Progenitor cell of endocrine pancreas (in vitro differentiated cells): ENCODE data around the gene RSPH10B2. TPM values are rescaled to one million over a fixed set of nuclear protein-coding genes. Genes with fewer than 3 reads are reported as not detected.
"Not testable (repeated sequence)": the region's sequence is repeated elsewhere in the genome, so short reads cannot be mapped to it uniquely, and the experiment has no call there.

Experiments
- DNase-seq: peaks from one replicate; pipeline ENCODE4 v3.0.0; 2021; ENCODE audit warnings: low spot score; ENCODE audit not compliant: unreplicated experiment
- H3K27ac Mint-ChIP-seq: 2 replicates; pipeline ENCODE4 v1.8.0; 2021; ENCODE audit warnings: mild to moderate bottlenecking, moderate library complexity, mixed read lengths
- H3K27me3 Mint-ChIP-seq: 2 replicates; pipeline ENCODE4 v1.8.0; 2021; ENCODE audit warnings: mixed read lengths
- H3K36me3 Mint-ChIP-seq: 2 replicates; pipeline ENCODE4 v1.8.0; 2022; ENCODE audit warnings: mixed read lengths; ENCODE audit not compliant: insufficient read depth
- H3K4me1 Mint-ChIP-seq: 2 replicates; pipeline ENCODE4 v1.8.0; 2021; ENCODE audit warnings: low read depth, mixed read lengths
- H3K4me3 Mint-ChIP-seq: 2 replicates; pipeline ENCODE4 v1.8.0; 2021; ENCODE audit warnings: low read depth, mild to moderate bottlenecking, moderate library complexity, mixed read lengths
- H3K9me3 Mint-ChIP-seq: 2 replicates; pipeline ENCODE4 v1.8.0; 2021; ENCODE audit warnings: low read depth, mixed read lengths
- total RNA-seq: library from RNA; stranded (reverse); gene quantifications from 2 replicates; pipeline ENCODE4 v1.2.1, GENCODE V29; 2021
- TF ChIP-seq, protein P1 (sequence below): fragments of 200-600 bp; sonication (generic); IDR thresholded peaks from one replicate; pipeline ENCODE4 v1.5.0; 2021; ENCODE audit warnings: antibody characterized with exemption, mild to moderate bottlenecking; ENCODE audit not compliant: unreplicated experiment

RSPH10B2 gene
- total RNA-seq, 1 donor from 2014 or later = 3.6 TPM

DNA sequence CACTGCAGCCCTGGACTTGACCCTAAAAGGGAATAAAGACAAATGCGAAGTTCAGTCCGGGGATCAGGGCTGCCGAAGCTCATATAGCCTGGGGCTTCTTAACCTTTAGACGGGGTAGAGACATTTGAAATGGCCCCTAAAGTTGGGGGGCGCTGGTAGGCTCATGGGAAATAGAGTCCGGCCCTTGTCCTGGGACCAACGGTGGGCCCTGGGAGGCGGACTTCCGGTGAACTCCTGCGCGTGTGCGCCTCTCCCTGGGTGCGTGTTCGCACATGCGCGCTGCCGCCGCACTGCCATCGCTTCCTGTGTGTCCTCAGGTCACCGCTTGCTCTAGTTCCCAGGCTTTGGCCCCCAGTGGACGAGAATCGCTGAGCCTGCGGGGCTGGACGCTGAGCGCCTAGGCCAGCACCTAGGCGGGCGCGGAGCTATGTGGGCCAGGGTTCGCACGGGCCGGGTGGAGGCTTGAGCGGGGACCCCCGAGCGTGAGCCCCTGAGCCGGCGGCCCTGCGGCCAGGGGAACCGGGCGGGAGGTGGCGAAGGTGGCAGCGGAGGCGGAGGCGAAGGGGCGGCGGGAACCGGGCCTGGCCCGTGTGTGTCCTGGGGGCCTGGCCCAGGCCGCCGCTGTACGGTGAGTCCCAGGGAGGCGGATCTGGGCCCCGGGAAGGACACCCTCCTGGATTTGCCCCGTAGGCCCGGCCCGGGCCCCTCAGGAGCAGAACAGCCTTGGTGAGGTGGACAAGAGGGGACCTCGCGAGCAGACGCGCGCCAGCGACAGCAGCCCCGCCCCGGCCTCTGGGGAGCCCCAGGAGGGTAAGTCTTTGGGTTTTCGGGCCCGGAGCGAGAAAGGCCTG lies 24.2 kb upstream of the RSPH10B2 start:
- H3K36me3 Mint-ChIP-seq = peaks cover 16% of the 10 kb centered on the region
- H3K27me3 Mint-ChIP-seq = peaks cover 3% of the 10 kb centered on the region
- peak; percentile 77 for DNase-seq
- H3K4me3 Mint-ChIP-seq = peak overlapping the region; percentile 87
- peaks cover 10% of the 10 kb centered on the region for H3K4me1 Mint-ChIP-seq
- TF ChIP-seq, protein P1, sequence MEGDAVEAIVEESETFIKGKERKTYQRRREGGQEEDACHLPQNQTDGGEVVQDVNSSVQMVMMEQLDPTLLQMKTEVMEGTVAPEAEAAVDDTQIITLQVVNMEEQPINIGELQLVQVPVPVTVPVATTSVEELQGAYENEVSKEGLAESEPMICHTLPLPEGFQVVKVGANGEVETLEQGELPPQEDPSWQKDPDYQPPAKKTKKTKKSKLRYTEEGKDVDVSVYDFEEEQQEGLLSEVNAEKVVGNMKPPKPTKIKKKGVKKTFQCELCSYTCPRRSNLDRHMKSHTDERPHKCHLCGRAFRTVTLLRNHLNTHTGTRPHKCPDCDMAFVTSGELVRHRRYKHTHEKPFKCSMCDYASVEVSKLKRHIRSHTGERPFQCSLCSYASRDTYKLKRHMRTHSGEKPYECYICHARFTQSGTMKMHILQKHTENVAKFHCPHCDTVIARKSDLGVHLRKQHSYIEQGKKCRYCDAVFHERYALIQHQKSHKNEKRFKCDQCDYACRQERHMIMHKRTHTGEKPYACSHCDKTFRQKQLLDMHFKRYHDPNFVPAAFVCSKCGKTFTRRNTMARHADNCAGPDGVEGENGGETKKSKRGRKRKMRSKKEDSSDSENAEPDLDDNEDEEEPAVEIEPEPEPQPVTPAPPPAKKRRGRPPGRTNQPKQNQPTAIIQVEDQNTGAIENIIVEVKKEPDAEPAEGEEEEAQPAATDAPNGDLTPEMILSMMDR = no peak
- H3K27ac Mint-ChIP-seq = peak overlapping the region; percentile 84
- no peaks in the 10 kb centered on the region for H3K9me3 Mint-ChIP-seq

DNA sequence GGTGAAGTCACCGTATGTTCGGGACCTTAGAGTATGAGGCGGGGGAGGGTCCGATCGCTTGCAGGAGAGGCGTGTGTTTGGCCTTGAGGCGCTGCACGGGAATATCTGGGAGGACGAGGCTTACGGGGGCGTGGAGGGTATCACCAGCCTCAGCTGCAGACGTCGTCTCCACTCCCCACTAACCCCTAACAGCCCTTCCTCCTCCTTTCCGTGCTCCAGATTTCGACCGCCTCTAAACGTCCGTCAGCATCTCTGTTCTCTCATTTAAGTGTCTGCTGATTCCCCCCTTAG lies 23.6 kb upstream of the RSPH10B2 start:
- Mint-ChIP-seq H3K36me3 (peaks cover 19% of the 10 kb centered on the region), H3K27ac (peak overlapping the region; percentile 84), H3K4me1 (peaks cover 10% of the 10 kb centered on the region), H3K27me3 (peaks cover 3% of the 10 kb centered on the region), H3K4me3 (peak overlapping the region; percentile 87), H3K9me3 (no peaks in the 10 kb centered on the region)
- no peak for DNase-seq
- TF ChIP-seq, protein P1 = no peak

DNA sequence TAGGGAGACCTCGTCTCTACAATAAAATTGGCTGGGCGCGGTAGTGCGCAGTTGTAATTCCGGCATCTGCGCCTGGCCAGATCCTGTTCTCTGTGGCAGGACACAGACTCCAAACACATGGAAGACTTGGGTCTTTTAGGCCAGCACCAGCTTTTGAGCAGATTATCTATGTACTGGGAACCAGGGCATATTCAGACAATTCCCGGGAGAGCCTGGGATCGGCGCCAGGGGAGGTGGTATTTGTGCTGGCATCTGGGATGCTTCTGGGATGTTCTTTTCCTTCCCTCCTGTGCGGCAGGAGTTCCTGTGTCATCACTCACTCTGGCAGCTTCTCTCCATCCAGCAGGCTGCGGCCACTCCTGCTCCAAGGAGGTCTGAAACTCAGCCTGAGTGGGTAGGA lies 15.5 kb upstream of the RSPH10B2 start:
- H3K27ac Mint-ChIP-seq, H3K27me3 Mint-ChIP-seq, DNase-seq, H3K4me1 Mint-ChIP-seq, H3K9me3 Mint-ChIP-seq, H3K4me3 Mint-ChIP-seq: not testable (repeated sequence)
- peaks cover 25% of the 10 kb centered on the region for H3K36me3 Mint-ChIP-seq

DNA sequence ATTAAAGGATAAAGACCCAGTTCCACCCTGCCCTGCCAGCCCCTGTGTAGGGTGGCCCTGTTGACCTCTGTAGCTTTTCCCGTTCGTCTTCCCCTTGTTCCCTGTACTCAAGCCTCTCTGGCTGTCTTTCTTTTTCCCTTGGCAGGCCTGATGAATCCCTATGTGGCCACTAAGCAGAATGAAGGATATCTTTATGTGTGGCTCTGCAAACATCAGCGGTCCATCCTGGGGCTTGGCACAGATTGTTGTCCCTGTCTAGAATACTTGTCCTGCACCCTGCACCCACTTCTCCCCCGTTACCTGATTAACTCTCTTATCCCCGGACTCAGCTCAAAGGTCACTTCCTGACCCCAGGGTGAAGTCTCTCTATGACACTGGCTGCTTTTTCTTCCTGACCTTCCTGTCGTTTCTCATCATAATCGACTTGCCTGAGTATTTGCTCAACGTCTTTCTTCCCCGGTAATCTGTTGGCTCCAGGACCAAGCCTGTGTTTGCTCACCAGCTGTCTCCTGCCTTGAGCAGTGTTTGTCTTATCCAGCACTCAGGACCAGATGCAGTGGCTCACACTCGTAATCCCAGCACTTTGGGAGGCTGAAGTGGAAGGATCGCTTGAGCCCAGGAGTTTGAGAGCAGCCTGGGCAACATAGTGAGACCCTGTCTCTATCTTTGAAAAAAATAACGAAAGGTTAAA lies 9.3 kb upstream of the RSPH10B2 start:
- not testable (repeated sequence) for DNase-seq, H3K4me3 Mint-ChIP-seq, H3K9me3 Mint-ChIP-seq, H3K27me3 Mint-ChIP-seq, H3K4me1 Mint-ChIP-seq
- Mint-ChIP-seq H3K36me3 (peaks cover 14% of the 10 kb centered on the region), H3K27ac (peak overlapping the region; percentile 15)

DNA sequence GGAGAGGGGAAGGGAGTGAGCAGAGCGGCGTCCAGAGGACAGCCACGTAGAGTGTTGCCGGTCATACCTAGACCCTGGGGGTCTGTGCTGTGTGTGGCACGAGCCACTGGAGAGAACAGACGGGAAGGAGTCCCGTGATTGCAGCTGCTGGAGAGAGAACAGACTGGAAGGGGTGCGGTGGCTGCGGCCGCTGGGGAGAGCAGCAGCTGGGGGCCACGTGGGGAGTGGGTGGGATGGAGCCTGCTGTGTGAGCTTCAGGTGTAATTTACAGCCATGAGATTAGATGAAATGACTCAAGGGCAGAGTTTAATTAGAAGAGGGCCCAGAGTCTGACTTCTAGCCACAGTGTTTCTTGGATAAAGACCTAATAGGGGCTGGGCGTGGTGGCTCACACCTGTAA lies 4.6 kb upstream of the RSPH10B2 start:
- not testable (repeated sequence) for H3K27me3 Mint-ChIP-seq, H3K27ac Mint-ChIP-seq, H3K4me3 Mint-ChIP-seq, DNase-seq, H3K4me1 Mint-ChIP-seq, H3K36me3 Mint-ChIP-seq, H3K9me3 Mint-ChIP-seq

DNA sequence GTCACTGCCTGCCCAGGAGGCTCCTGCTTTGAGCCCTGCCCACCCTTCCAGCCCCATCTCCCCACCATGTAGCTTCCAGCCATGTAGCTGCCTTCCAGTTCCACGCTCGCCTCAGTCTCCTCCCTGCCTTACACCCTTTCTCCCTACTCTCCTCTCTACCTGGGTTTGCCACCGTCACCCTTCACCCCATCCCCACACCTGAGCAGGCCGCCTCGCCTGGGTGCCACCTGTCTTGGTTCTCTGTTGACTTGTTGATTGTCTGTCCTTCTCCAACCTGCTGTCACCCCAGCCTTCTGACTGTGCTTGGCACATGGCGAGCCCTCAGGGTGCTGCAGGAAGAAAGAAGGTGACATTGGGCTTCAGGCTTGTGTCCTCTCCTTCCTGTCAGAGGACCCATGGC lies 3.7 kb upstream of the RSPH10B2 start:
- not testable (repeated sequence) for H3K4me3 Mint-ChIP-seq, H3K27me3 Mint-ChIP-seq, H3K27ac Mint-ChIP-seq, H3K4me1 Mint-ChIP-seq, DNase-seq, H3K9me3 Mint-ChIP-seq, H3K36me3 Mint-ChIP-seq

DNA sequence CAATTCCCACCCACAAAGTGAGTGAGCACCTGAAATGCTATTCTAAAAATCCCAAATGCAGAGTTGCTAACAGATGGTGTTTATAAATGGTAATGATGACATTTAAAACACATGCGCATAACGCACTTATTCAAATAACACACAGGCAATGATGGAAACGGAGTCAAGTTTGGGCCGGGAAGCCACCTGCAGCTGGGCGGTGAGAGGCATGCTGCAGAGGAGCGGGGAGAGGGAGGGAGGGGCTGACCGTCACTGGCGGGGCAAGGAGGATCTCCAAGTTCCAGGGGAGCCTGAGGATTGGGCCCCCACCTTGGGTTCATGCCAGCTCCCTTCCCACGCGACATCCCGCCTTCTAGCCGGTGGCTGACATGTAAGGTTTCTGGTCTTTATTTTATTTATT lies 7.3 kb downstream of the RSPH10B2 start:
- H3K27me3 Mint-ChIP-seq, H3K4me3 Mint-ChIP-seq, DNase-seq, H3K27ac Mint-ChIP-seq, H3K4me1 Mint-ChIP-seq, H3K9me3 Mint-ChIP-seq, H3K36me3 Mint-ChIP-seq: not testable (repeated sequence)

DNA sequence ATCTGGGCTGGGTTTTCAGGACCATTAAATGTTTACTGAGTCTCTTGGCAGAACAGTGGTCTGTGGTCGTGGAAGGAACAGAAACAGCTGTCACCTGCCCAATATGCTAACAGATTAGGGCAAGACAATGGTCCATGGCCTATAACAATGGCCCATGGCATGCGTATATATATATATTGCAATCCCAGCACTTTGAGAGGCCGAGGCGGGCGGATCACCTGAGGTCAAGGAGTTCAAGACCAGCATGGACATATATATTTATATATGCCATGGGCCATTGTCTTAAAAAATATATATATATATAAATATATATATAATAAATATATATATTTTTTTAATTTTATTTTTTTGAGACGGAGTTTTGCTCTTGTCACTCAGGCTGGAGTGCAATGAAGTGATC lies 27.7 kb downstream of the RSPH10B2 start:
- H3K27me3 Mint-ChIP-seq, H3K4me1 Mint-ChIP-seq, H3K36me3 Mint-ChIP-seq, H3K4me3 Mint-ChIP-seq, H3K9me3 Mint-ChIP-seq, H3K27ac Mint-ChIP-seq, DNase-seq: not testable (repeated sequence)

DNA sequence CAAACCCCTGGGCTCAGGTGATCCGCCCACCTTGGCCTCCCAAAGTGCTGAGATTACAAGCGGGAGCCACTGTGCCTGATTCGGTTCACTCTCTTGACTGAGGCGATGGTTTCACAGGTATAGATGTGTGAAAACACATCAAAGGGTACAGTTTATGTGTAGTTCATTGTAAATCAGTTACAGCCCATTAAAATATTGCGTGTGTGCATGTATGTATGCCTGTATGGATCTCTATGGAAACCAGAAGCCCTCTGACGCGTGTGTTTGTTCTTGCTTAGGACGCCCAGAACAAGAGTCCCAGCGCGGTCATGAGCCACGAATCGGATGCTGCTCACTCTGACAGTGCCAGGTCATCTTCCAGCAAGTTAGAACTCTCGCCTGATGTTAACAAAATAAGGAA lies 35.5 kb downstream of the RSPH10B2 start:
- H3K27ac Mint-ChIP-seq, H3K27me3 Mint-ChIP-seq, DNase-seq, H3K4me1 Mint-ChIP-seq, H3K4me3 Mint-ChIP-seq, H3K9me3 Mint-ChIP-seq, H3K36me3 Mint-ChIP-seq: not testable (repeated sequence)

DNA sequence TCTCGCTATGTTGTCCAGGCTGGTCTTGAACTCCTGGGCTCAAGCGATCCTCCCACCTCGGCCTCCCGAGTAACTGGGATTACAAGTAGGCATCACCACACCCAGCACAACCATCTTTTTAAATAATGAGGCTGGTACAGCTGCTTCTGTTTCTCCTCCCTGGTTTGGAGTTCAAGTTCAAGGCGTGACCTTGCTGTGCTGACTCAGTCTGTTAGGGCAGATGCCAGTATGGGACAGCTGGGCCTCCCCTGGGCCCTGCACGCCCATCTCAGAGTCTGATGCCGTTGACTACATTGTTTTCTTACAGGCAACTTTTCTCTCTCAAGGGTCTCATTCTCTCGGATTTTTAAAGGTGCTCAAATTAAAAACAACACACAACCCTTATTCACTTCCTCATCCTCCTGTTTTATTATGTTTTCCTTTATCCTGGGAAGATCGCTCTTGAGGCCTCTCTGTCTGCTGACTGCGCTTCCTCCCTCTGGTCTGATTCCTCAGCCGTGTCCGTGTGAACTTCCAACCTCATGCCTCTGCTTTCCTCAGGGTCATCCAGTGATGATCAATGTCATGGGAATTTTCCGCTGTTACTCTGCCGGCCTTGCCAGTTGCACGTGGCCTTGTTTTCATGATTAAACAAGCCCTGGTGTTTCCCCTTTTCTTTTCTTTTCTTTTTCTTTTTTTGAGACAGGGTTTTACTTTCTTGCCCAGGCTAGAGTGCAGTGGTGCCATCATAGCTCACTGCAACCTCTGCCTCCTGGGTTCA lies 38.4 kb downstream of the RSPH10B2 start:
- H3K4me1 Mint-ChIP-seq, H3K36me3 Mint-ChIP-seq, H3K27me3 Mint-ChIP-seq, H3K4me3 Mint-ChIP-seq, H3K27ac Mint-ChIP-seq, H3K9me3 Mint-ChIP-seq, DNase-seq: not testable (repeated sequence)

DNA sequence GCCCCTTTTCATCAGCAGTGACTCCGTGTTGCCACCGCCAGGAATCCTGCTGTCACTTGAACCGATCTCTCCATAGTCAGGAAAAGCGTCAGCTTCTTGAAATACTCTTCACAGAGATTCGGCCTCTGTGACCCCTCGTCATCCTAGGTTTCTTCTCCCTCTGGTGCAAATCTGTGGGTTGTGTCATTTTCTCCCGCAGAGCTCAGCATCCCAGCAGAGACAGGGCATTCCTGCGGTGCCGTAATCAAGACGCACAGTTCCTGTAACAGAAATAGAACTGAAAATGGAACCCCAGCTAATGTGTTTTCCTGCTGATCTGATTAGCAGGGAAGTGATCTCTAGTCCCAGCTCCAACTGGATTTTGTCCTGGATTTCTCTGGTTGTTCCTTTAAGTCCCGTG lies 40.4 kb downstream of the RSPH10B2 start:
- H3K9me3 Mint-ChIP-seq, H3K4me1 Mint-ChIP-seq, H3K27ac Mint-ChIP-seq, H3K27me3 Mint-ChIP-seq, H3K4me3 Mint-ChIP-seq, H3K36me3 Mint-ChIP-seq, DNase-seq: not testable (repeated sequence)
